ENCODE results near the gene HDAC4. TPM values are rescaled to one million over a fixed set of nuclear protein-coding genes. Genes with fewer than 3 reads are reported as not detected.

The HDAC4 gene
- total and polyA plus RNA-seq, 2 of the 8 experiments (the other 6 are each of a cell fraction or from before 2014, with no cell fraction given), result 15.4 to 31.5 TPM

- Histone ChIP-seq H3K4me3 (ENCODE audit: extremely low read depth in 1 of 4, insufficient read depth in 2 of 4, low read depth in 3 of 4, low read length in 4 of 4) (no peak overlapping the region), H2BK12ac (ENCODE audit: low read depth, low read length) (no peak overlapping the region), H2AFZ (ENCODE audit: low read length) (no peak overlapping the region), H3K14ac (ENCODE audit: insufficient read length) (no peak overlapping the region), H3K4me1 (replicated peaks in 1 of 4; ENCODE audit: control insufficient read depth in 3 of 4, insufficient read depth in 4 of 4, low read length in 3 of 4) (no peaks in the 10 kb centered on the region), H3K27me3 (replicated peaks in 1 of 4; ENCODE audit: control insufficient read depth in 3 of 4, extremely low read depth in 1 of 4, insufficient read depth in 3 of 4, low read length in 3 of 4) (no peaks in the 10 kb centered on the region), H3K23ac (ENCODE audit: insufficient read length) (no peak overlapping the region), H4K20me1 (replicated peaks in 1 of 2; ENCODE audit: control insufficient read depth in 1 of 2, insufficient read depth in 2 of 2, low read length in 2 of 2) (peaks cover 2 to 8% of the 10 kb centered on the region in 2 experiments), H4K8ac (ENCODE audit: extremely low read depth, insufficient read depth, low read length) (no peak overlapping the region), H4K91ac (replicated peaks; ENCODE audit: insufficient read length, low read length) (no peak overlapping the region), H3K79me2 (ENCODE audit: control insufficient read depth in 1 of 2, insufficient read depth in 2 of 2, low read length in 2 of 2) (no peaks in the 10 kb centered on the region), H3K36me3 (ENCODE audit: control insufficient read depth in 2 of 4, insufficient read depth in 4 of 4, low read length in 3 of 4) (peaks cover 0 to 8% (median 5%) of the 10 kb centered on the region in 4 experiments; a peak in 5 of 8 replicates), H3K56ac (replicated peaks; ENCODE audit: insufficient read length, low read depth, low read length) (no peak overlapping the region), H3K4ac (replicated peaks; ENCODE audit: insufficient read length, low read depth, low read length) (no peak overlapping the region), H4K5ac (ENCODE audit: insufficient read length, low read depth, low read length) (no peak overlapping the region), H3K9me3 (ENCODE audit: insufficient read depth in 2 of 2, low read depth in 1 of 2, low read length in 1 of 2) (no peaks in the 10 kb centered on the region), H2AK5ac (ENCODE audit: low read depth, low read length) (no peak overlapping the region), H3K27ac (ENCODE audit: low read depth, low read length) (no peak overlapping the region), H3K79me1 (ENCODE audit: low read depth, low read length) (no peaks in the 10 kb centered on the region), H2BK20ac (ENCODE audit: low read length) (no peak overlapping the region), H3K9ac (replicated peaks in 1 of 4; ENCODE audit: extremely low read depth in 1 of 4, low read depth in 3 of 4, low read length in 3 of 4) (no peak overlapping the region), H2BK5ac (ENCODE audit: low read depth, low read length) (no peak overlapping the region), H2BK15ac (ENCODE audit: low read length) (no peak overlapping the region), H3K23me2 (ENCODE audit: low read depth, low read length) (no peaks in the 10 kb centered on the region), H3K18ac (ENCODE audit: extremely low read depth, low read length) (no peak overlapping the region), H2BK120ac (replicated peaks; ENCODE audit: low read depth, low read length) (no peak overlapping the region), H3K4me2 (ENCODE audit: insufficient read depth in 1 of 2, low read depth in 2 of 2, low read length in 2 of 2) (no peak overlapping the region)
- WGBS, 2 experiments (ENCODE audit: extremely low coverage in 1 of 2, insufficient coverage in 1 of 2, insufficient read length in 1 of 2, insufficient replicate concordance in 2 of 2, low coverage in 1 of 2, low lambda C conversion rate in 2 of 2, missing lambda C conversion rate in 1 of 2), result 97% methylated on average over 10 of the region's 10 CpGs; no CpG with 5 or more reads in 1 of the 2 experiments
- CTCF ChIA-PET (ENCODE audit: partially characterized antibody), result no interaction called here
- FAIRE-seq (no peak), DNase-seq (ENCODE audit: low read depth in 1 of 2, low spot score in 2 of 2) (no peak)
- no peak for TF ChIP-seq SIRT6 (IDR thresholded peaks at IDR 0.05; ENCODE audit: low read length)
- no peak for TF ChIP-seq NRF1 (IDR thresholded peaks at IDR 0.05; ENCODE audit: low read depth, low read length)
- TF ChIP-seq RFX5 (IDR thresholded peaks at IDR 0.05; ENCODE audit: borderline replicate concordance, low read depth, low read length), result no peak
- TF ChIP-seq SIN3A (conservative IDR thresholded peaks at IDR 0.05 in 1 of 2, IDR thresholded peaks at IDR 0.05 in 1 of 2; ENCODE audit: low read depth in 1 of 2, low read length in 2 of 2), result no peak
- TF ChIP-seq TAF1 (IDR thresholded peaks at IDR 0.05; ENCODE audit: low read depth, low read length), result no peak
- no peak for TF ChIP-seq JUN (IDR thresholded peaks at IDR 0.05; ENCODE audit: low read depth, low read length)
- TF ChIP-seq BCL11A (IDR thresholded peaks at IDR 0.05; ENCODE audit: low read depth in 2 of 2, low read length in 2 of 2), result no peak
- TF ChIP-seq RBBP5 (IDR thresholded peaks at IDR 0.05; ENCODE audit: borderline replicate concordance, low read depth, low read length), result no peak
- TF ChIP-seq SUZ12 (IDR thresholded peaks at IDR 0.05; ENCODE audit: low read length), result no peak
- POLR2A ChIA-PET (ENCODE audit: partially characterized antibody), result no interaction called here
Measured at GRCh38 chr2:239056611-239057010, 344.2 kb downstream of the HDAC4 start.

Measured in H1 (cell line).